Measurements from ENCODE around the gene PGM2L1.
"Not testable (repeated sequence)": the region's sequence is repeated elsewhere in the genome, so short reads cannot be mapped to it uniquely, and the experiment has no call there.

The PGM2L1 gene

GRCh38 chr11:74397501-74398243 lies 561 bp downstream of the PGM2L1 start:
- DNase-seq, result no peak

- no peak for DNase-seq
Measured at GRCh38 chr11:74392256-74392655, 6.0 kb downstream of the PGM2L1 start.

- DNase-seq, result no peak
Measured at GRCh38 chr11:74391193-74391592, 7.0 kb downstream of the PGM2L1 start.

GRCh38 chr11:74390697-74391096 lies 7.5 kb downstream of the PGM2L1 start:
- DNase-seq, result no peak

- no peak for DNase-seq
Measured at GRCh38 chr11:74388678-74389327, 9.4 kb downstream of the PGM2L1 start.

- no peak for DNase-seq
Measured at GRCh38 chr11:74384641-74385040, 13.6 kb downstream of the PGM2L1 start.

- DNase-seq, result no peak
Measured at GRCh38 chr11:74380746-74381439, 17.3 kb downstream of the PGM2L1 start.

- no peak for DNase-seq
Measured at GRCh38 chr11:74377689-74378088, 20.5 kb downstream of the PGM2L1 start.

- DNase-seq, result no peak
Measured at GRCh38 chr11:74373382-74373781, 24.9 kb downstream of the PGM2L1 start.

GRCh38 chr11:74371269-74372052 lies 26.8 kb downstream of the PGM2L1 start:
- no peak for DNase-seq

- no peak for DNase-seq
Measured at GRCh38 chr11:74370123-74370522, 28.1 kb downstream of the PGM2L1 start.

- DNase-seq, result no peak
Measured at GRCh38 chr11:74367881-74368280, 30.4 kb downstream of the PGM2L1 start.

- DNase-seq, result no peak
Measured at GRCh38 chr11:74366576-74366975, 31.7 kb downstream of the PGM2L1 start.

GRCh38 chr11:74365805-74366204 lies 32.4 kb downstream of the PGM2L1 start:
- not testable (repeated sequence) for DNase-seq

- no peak for DNase-seq
Measured at GRCh38 chr11:74357449-74357848, 40.8 kb downstream of the PGM2L1 start.

GRCh38 chr11:74355626-74356025 lies 42.6 kb downstream of the PGM2L1 start:
- DNase-seq, result no peak

- DNase-seq, result no peak
Measured at GRCh38 chr11:74354036-74354435, 44.2 kb downstream of the PGM2L1 start.

- no peak for DNase-seq
Measured at GRCh38 chr11:74347381-74347780, 50.9 kb downstream of the PGM2L1 start.

GRCh38 chr11:74345420-74345819 lies 52.8 kb downstream of the PGM2L1 start:
- no peak for DNase-seq

GRCh38 chr11:74341921-74342320 lies 56.3 kb downstream of the PGM2L1 start:
- DNase-seq, result no peak

- DNase-seq, result no peak
Measured at GRCh38 chr11:74339619-74340018, 58.6 kb downstream of the PGM2L1 start.

- DNase-seq, result no peak
Measured at GRCh38 chr11:74338963-74339362, 59.3 kb downstream of the PGM2L1 start.

GRCh38 chr11:74333193-74333592 lies 65.0 kb downstream of the PGM2L1 start:
- DNase-seq, result no peak

All from GOT3 (cell line).